Dedifferentiated amniotic fluid mesenchymal stem cell (primary cell): ENCODE measurements around the gene ARHGEF10L.

Experiments
- DNase-seq: peaks from one replicate; pipeline ENCODE4 v3.0.0-alpha.2; 2016; ENCODE audit errors: extremely low spot score

The ARHGEF10L gene

DNA sequence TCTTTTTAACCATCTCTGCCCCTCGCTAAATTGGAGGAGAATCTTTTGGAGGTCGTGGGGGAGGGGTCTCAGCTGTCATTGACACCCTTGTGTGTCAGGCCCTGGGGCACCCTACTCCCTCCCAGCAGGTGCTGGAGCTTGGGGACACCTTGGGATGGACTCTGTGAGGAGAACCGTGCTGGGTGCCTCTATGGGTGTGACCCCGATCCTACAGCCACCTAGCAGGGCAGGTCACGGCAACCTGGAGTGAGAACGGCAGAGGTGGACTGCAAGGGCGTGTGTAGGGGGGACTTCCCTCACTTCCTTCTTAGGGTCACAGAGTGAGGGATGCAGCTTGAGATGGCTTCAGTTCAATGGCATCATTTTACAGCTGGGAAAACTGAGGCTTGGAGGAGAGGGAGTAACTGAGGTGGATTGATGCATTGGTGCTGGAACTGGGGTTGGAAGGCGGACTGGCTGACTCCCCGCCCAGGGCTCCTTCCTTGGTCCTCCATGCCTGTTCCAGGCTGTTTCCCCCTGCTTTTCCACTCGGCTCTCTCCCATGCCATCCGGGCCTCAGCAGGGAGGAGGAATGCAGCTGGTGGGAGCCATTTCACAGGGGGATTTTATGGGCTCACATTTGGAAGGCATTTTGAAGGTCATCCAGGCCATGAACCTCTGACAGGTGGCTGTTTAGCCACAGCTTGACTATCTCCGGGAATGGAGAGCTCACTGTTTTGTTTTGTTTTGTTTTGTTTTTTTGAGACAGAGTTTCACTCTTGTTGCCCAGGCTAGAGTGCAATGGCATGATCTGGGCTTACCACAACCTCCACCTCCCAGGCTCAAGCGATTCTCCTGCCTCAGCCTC, 18.8 kb upstream of the ARHGEF10L start:
- no peak for DNase-seq

DNA sequence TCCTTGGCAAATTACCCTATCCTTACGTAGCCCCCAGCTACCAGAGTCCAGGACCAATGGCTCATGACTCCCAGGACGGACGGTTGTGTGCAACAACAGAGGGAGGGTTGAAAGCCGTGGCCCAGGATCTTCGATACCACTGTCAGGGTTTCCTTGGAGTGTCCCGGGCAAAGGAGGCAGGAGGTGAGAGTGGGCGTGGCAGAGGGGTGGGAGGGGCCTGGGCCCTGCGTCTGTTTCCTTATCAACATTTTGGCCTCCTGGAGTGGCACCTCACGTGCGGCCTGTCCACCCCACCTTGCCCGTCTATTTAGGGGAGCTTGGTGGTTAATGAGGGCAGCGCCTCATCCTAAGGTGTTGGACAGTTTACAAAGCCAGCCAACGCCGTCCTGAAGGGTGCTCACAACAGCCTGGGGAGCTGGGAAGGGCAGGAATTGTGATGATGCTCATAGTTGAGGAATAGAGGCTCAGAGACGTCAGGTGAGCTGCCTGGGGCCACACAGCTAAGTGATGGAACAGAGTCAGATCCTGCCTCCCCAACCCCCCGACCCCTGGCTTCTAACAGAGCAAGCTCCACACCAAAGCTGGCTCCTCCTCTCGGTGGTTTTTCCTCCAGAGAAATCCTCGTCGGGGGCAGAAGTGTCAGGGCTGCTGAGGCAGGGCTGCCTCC, 17.4 kb upstream of the ARHGEF10L start:
- no peak for DNase-seq

DNA sequence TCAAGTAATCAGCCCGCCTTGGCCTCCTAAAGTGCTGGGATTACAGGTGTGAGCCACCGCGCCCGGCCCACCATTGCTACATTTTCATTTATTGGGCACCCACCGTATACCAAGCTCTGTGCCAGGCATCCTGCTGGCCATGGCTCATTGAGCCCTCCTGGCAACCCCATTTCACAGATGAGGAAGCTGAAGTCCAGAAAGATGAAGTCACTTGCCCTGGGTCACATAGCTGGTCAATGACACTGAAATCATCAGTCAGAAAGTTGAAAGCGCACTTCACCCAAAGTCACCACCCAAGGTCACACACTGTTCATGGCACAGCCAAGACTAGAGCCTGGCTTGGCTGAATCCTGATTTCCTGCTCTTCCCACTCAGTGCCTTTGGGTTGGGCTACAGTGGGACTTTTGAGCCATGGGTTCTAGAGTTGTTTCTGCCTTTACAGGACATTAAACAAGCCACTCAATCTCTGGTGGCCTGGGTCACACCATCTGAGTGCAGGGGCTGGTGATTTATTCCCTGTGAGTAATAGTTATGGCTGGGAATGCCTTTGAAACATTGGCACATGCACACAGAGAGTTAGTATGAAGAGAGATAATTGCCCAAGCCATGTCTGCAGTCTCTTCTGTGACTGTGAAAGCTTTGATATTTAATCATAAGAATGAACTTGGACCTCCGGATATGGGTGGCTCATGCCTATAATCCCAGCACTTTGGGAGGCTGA, 16.0 kb upstream of the ARHGEF10L start:
- DNase-seq = no peak

DNA sequence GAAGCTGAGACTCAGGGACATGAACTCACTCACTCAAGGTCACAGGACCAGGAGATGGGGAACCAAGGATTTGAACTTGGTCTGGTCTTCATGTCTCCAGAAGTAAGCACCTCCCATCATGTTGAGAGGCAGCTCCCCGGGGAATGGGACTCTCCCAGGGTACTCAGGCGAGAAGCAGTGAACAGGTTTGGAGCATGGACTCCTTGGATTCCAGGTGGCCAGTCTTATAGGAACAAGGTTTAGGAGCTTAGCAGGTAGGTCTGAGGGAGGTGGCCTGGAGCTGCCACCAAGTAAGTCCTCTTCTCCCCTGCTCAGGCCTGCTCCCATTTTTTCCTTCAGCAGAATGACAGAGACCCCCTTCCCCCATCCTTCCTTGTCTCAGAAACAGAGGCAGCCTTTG, 14.9 kb upstream of the ARHGEF10L start:
- DNase-seq = no peak

DNA sequence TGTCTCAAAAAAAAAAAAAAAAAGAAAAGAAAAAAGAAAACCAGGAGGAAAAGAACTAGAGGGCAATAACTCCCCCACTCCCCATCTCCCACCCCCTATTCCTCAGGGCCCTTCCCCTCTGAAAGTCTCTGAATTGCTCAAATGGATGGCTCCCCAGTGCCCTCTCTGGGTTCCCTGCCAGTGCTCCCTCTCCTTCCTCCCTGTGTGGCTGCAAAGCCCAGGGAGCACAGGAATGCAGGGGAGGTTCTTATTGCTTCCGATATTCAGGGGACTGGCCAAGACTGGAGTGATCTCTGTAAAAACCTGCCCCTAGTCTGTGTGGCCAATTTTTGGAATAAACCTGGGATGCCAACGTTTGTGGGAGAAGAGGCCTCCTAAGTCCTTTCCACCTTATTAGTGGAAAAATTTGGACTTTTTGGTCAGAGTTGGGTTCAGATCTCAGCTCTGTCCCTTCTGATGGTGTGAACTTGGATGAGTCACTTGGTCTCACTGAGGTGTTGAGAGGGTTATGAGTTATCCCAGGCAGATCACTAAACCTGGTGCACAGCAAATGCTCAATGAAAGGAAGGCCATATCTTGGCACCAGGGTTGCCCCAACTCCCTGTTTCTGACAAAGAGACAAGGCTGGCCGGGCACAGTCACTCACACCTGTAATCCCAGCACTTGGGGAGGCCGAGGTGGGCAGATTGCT, 13.4 kb upstream of the ARHGEF10L start:
- DNase-seq = no peak

DNA sequence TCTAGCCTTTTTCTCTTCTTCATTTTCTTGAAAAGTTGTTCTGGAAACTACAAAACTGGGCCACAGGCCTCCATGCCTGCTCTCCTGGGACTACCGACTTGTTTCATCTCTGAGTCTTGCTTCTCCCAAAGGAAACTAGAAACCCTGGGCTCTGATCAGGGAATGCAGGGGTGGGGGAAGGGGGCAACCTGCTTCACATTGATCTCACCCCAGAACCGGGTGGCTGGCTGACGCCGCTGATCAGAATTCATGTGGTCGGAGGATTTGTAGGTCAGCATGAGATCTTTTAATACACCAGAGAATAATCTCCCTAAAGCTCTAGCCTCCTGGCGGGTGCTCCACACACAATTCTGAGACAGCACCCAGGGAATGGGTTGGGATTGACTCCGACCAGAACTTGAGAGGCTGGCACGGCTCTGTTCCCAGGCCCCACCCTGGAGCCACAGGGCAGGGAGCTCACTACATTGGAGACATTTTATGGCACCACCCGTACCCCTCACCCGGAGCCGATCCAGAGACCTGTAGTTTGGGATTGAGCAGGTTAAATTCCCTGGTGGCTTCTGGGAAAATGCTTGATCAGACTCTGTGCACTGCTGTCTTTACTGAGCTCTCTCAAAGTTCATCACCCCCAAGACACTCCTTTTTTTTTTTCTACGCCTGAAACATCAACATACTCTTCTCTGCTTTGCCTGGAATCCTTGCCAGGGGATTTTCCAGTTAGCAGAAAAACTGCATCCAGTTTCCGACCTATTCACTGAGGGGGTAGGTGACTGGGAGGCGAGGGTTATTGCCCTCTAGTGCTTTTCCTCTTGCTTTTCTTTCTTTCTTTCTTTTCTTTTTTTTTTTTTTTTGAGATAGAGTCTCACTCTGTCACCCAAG, 12.2 kb upstream of the ARHGEF10L start:
- no peak for DNase-seq

DNA sequence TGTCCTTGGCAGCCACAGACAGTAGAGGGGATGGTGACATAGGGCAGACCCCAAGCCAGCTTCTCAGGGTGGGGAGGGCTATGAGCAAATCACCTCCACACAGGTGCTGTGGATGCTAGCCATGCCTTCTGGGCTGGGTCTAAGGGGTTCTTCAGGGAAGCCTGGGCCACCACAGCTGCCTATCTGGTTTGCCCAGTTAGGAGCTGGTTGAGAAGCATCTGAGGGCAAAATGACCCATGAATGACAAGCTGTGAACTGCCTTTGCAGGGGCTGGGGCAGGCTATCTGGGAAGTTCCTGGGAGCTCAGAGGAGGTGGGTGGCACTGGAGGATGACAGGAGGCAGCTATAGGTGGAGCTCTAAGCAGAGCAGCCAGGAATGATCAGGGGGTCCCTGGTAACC, 10.1 kb upstream of the ARHGEF10L start:
- no peak for DNase-seq

DNA sequence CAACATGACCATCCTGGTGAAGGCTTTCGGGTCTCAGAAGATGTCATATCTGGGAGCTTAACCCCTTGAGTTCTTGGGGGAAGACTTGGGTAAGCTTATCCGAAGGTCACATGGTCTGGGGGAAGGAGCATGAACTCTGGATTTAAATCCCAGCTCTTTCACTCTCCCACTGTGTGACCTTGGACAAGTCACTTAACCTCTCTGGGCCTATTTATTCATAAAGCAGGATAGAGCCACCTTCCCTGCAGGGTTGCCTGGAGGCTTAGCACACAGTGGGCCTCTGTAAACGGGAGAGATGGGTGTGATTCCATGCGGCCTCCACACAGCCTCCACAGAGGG, 8.2 kb upstream of the ARHGEF10L start:
- DNase-seq = no peak

DNA sequence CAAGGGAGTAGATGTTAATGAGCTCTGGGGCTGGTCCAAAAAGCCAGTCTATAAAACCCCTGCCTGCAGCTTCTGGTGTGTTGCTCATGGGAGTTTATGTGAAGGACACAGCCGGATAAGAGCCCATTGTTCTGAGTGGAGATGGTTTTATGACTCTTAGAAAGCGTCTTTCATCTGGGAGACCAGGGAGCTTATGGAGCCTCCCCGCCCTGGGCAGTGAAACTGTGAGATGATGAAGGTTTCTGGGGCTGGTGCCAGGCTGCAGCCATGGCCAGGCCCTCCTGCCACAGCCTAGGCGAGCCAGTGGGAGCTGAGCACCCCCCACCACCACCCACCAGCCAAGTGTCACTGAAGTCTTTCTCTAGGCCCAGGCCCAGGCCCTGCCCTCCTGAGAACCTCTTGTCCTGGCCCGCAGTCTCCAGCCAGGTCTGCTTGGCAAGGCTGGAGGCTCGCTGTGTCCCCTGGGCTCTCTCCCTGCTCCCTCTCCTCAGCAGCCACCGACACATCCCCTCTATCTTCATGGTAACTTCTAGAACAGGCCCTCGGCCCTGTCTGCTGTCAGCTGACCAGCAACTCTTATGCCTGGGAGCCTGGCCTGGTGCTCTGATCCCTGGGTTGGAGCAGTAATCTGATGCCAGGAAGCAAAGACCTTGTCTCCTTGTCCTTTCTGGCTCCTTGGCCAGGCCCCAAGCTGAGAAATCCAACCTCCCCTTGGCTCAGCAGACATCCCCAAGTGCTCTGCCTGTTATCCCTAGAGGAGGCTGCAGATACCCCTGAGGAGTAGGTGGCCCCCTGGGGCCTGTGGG, 7.6 kb upstream of the ARHGEF10L start:
- DNase-seq = no peak

DNA sequence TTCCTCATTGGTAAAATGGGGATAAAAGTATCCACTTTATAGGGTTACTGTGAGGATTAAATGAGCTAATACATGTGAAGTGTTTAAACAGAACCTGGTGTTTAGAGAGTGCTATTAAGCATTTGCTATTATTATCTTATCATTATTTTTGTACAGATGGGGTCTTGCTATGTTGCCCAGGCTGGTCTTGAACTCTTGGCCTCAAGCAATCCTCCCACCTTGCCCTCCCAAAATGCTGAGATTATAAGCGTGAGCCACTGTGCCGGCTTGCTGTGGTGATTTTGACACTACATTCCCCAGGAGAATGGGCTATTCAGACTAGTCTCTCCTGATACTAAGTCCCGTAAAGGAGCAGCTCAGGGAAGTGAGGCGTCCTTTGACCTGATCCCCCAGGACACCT, 6.3 kb upstream of the ARHGEF10L start:
- no peak for DNase-seq

DNA sequence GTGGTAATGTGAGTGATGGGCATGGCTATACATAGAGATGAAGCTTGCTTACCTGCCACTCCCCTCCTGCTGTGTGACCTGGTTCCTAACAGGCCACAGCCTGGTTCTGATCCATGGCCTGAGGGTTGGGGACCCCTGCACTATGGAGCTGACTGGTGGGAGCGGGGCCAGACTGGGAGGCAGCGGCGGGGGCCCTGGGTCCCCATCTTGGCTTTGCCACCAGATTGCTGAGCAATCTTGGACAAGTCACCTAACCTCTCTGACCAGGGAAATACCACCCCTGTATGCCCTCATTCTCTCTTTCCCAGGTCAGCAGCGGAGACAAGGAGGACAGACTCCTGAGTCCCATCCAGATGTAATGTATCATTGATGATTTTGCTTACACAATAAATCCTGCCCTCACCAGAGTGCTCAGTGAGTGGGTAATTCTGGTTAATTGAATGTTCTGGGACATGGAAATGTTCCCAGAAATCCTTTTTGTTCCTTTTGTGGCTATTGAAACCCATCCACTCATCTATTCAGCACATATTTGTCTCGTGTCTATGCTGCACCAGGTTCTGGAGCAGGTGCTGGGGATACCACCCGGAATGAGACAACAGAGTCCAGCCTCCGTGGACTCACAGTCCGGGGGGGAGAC, 4.1 kb upstream of the ARHGEF10L start:
- DNase-seq = no peak

DNA sequence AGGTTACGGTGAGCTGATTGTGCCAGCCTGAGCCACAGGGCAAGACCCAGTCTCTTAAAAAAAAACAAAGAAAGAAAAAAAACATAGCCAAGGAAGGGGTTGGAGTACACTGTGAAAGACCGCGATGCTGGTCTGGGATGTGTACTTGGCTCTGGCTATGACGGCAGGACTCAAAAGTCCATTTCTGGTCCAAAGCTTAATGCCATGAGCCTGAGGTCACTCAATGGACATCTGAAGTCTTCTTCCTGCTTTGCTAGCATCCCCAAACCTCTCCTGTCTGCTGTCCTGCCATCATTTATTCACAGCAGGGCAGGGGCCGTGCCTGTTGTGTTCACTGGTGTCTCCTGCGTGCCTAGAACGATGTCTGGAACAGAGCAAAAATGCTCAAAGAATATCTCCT, 1.5 kb upstream of the ARHGEF10L start:
- DNase-seq = no peak

DNA sequence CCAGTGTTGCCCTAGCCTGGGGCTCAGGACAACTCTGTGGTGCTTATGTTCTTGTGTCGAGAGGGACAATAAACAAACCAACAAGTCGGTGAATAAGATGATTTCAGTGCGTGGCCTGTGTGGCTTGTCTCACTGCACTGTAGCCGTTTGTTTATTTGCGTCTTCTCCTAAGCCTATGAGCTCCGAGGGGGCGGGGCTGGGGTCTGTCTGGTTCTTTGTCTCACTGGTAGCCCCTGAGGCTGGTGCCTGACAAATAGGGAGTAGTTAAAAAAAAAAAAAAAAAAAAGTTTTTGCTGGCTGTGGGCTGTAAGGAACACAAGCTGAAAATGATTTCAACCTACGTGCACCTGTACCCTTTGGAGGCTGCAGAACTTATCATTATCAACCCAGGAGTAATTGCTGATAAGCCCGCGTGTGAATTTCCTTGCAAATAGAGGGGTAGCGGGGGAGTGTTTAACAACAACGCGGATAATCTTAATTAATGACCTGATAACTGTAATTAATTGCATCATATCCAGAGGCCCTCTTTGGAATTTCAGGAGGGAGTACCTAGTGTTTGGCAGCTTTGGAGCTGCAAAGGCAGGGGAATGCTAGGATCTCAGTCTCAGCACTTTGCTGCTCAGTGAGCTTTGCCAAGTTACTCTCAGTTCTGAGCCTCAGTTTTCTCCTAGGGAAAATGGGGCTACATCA, 925 bp upstream of the ARHGEF10L start:
- DNase-seq = no peak

DNA sequence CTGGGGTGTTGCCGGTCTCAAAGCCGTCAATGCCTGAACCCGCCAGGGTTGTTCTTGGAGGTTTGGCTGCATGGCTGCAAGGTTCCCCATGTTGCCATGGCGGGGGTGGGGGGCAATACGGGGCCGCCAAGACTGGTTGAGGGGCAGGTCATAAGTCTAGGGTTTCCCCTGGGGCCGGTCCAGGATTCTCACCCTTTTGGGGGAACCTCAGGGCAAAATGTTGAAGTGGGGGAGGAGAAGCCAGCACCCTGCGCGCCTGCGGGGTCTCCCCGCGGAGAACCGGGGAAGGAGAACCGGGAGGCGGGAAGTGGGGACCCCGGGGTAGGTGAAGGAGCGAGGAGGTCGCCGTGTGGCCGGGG, 401 bp upstream of the ARHGEF10L start:
- DNase-seq = no peak

DNA sequence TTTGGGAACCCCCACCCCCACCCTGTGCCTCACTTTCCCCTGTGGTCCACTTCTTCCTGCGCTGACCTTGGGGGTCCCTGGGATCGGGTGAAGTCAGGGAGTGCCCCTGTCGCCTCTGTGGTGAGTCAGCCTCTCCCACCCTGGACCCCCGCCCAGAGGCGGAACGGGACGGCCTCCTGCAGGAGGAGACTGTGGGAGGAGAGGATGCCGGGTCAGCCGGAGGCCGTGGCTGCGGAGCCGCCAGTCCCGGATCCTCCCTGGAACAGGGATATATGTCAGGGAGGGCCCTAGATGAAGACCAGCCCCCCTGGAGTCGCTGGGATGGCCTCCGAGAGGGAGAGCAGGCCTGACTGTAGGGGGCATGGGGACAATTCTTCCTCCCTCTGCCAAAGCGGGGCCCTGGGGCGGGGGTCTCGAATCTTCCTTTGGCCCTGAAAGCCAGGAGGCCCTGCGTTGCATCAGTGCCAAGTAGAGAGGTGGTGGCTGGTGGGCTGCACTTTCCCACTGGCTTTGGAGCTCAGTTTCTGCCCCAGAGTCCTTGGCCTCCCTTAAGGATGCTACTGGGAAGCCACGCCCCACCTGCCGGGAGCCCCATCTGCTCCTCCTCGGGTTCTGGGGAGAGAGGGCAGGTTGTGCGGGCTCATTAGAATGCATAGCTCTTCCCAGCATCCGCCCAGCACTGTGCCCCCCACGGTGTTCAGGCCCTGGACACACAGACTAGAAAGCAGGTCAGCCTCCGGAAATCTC, 930 bp downstream of the ARHGEF10L start:
- no peak for DNase-seq

DNA sequence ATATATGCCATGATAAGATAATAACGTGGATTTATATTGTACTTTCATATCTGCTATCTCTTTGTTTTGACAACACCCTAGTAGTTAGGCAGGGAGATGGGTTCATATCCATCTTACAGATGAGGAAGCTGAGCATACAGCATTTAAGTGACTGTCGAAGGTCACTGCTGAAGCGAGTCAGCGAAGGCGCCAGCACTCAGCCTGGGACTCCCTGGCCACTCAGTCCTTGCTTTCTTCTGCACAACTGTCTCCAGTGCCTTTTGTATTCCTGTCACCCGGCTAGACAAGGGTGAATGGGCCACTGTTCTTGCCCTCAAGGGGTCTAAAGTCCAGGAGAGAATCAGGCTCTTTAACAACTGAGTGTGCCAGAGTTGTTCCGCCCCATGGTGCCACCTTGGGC, 3.1 kb downstream of the ARHGEF10L start:
- DNase-seq = no peak

DNA sequence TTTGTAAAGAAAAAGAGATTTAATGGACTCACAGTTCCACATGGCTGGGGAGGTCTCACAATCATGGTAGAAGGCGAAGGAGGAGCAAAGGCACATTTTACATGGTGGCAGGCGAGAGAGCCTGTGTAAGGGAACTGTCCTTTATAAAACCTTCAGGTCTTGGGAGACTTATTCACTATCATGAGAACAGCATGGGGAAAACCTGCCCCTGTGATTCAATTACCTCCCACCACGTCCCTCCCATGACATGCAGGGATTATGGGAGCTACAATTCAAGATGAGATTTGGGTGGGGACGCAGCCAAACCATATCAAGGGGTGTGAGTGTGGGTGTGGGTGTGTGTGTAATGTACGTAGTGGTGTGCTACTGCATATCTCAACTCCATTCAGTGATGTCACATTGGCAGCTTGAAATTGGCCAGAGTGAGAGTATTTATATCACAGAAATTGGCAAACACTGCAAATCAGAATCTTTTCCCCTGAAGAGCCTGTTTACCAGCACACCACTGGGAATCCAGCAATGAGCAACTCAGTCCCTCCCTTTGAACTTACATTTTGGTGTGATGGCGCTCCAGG, 5.4 kb downstream of the ARHGEF10L start:
- no peak for DNase-seq

DNA sequence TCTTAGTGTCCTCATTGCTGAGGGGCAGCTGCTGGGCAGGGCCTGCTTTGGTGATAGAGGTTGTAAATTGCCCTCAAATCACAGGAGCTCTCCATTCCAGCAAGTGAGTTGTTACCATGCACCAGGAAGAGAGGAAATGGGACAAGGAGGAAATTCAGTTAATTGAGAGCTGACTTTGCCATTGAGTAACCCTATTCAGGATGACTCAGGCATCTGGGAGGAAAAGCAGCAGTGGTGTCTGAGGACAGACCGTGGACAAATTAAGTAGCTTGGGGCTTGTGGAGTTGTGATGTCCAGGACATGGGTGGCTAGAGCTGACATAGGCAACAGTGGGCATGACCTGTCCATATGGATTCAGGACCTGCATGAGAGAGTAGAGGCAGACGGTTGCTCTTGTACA, 5.9 kb downstream of the ARHGEF10L start:
- peak; percentile 58 for DNase-seq
